ENCODE measurements around the gene CDHR5. TPM values are rescaled to one million over a fixed set of nuclear protein-coding genes. Genes with fewer than 3 reads are reported as not detected.

The CDHR5 gene
- total RNA-seq, 2 donors from 2014 or later: 140 to 310 TPM

DNA sequence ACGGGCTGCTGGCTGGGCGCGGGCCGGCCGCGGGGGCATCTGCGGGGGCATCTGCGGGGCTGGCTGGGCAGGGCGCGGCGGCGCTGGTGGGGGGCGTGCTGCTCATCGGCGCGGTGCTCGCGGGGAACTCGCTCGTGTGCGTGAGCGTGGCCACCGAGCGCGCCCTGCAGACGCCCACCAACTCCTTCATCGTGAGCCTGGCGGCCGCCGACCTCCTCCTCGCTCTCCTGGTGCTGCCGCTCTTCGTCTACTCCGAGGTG is 12.5 kb upstream of the CDHR5 start:
- Histone ChIP-seq H3K27ac (no peak overlapping the region), H3K9ac (ENCODE audit: low read depth in 2 of 2, low read length in 2 of 2) (no peak overlapping the region), H3K36me3 (no peaks in the 10 kb centered on the region), H3K9me3 (no peaks in the 10 kb centered on the region), H3K27me3 (peaks cover 23% of the 10 kb centered on the region), H3K4me1 (no peaks in the 10 kb centered on the region), H3K4me3 (peak overlapping the region; percentile 7)
- intact Hi-C loops (cut with DNase I): no loop called here
- no peak for DNase-seq
- no peak for TF ChIP-seq CTCF (IDR thresholded peaks at IDR 0.05)

GRCh38 chr11:636511-637332 is 12.0 kb upstream of the CDHR5 start, which contains the start of gene DRD4:
TSS of gene DRD4 (plus strand) at chr11:637269. CDS start at chr11:637305, 36 bp downstream.
- Histone ChIP-seq H3K27ac (no peak within 1 kb of the TSS), H3K4me1 (no peaks in the 10 kb centered on the region), H3K9me3 (no peaks in the 10 kb centered on the region), H3K9ac (ENCODE audit: low read depth in 2 of 2, low read length in 2 of 2) (no peak within 1 kb of the TSS), H3K4me3 (peak within 1 kb of the TSS; percentile 7), H3K36me3 (no peaks in the 10 kb centered on the region), H3K27me3 (peaks cover 23% of the 10 kb centered on the region)
- no peak for DNase-seq
- intact Hi-C loops (cut with DNase I): no loop called here
- no peak for TF ChIP-seq CTCF (IDR thresholded peaks at IDR 0.05)

GRCh38 chr11:635945-636510 is 11.3 kb upstream of the CDHR5 start:
- Histone ChIP-seq H3K4me1 (no peaks in the 10 kb centered on the region), H3K4me3 (no peak overlapping the region), H3K9ac (ENCODE audit: low read depth in 2 of 2, low read length in 2 of 2) (no peak overlapping the region), H3K9me3 (no peaks in the 10 kb centered on the region), H3K27ac (no peak overlapping the region), H3K27me3 (peaks cover 23% of the 10 kb centered on the region), H3K36me3 (no peaks in the 10 kb centered on the region)
- intact Hi-C loops (cut with DNase I): no loop called here
- no peak for DNase-seq
- TF ChIP-seq CTCF (IDR thresholded peaks at IDR 0.05): no peak

DNA sequence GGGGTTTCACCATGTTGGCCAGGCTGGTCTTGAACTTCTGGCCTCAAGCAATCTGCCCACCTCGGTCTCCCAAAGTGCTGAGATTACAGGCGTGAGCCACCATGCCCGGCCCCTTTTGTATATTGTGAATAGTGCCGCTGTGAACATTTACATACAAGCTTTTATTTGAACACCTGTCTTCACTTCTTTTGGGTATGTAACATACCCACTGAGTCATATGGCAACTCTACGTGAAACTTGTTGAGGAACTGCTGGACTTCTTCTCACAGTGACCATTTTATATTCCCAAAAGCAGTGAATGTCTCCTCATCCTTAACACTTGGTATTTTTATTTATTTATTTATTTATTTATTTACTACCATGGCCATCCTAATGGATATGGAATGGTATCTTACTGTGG is 6.1 kb upstream of the CDHR5 start:
- no peak for DNase-seq
- TF ChIP-seq CTCF (IDR thresholded peaks at IDR 0.05): no peak

GRCh38 chr11:629237-629583 is 4.5 kb upstream of the CDHR5 start:
- no peak overlapping the region for H3K27ac ChIP-seq
- intact Hi-C loops (cut with DNase I): no loop called here

More for the DNA sequence above, 6.1 kb upstream of the CDHR5 start:
- H3K27me3 ChIP-seq: no peaks in the 10 kb centered on the region
- H3K4me1 ChIP-seq: peaks cover 9% of the 10 kb centered on the region
- H3K9me3 ChIP-seq: no peaks in the 10 kb centered on the region
- H3K36me3 ChIP-seq: no peaks in the 10 kb centered on the region
- intact Hi-C loops (cut with DNase I): no loop called here
- H3K4me3 ChIP-seq: no peak overlapping the region
- H3K9ac ChIP-seq (ENCODE audit: low read depth in 2 of 2, low read length in 2 of 2): no peak overlapping the region
- H3K27ac ChIP-seq: no peak overlapping the region

More at GRCh38 chr11:629237-629583, 4.5 kb upstream of the CDHR5 start:
- Histone ChIP-seq H3K9ac (ENCODE audit: low read depth in 2 of 2, low read length in 2 of 2) (no peak overlapping the region), H3K4me1 (peaks cover 13% of the 10 kb centered on the region), H3K9me3 (no peaks in the 10 kb centered on the region), H3K4me3 (no peak overlapping the region), H3K27me3 (no peaks in the 10 kb centered on the region), H3K36me3 (no peaks in the 10 kb centered on the region)
- no peak for DNase-seq
- no peak for TF ChIP-seq CTCF (IDR thresholded peaks at IDR 0.05)
